Measurements from ENCODE around the gene CCSER2. TPM values are rescaled to one million over a fixed set of nuclear protein-coding genes. Genes with fewer than 3 reads are reported as not detected.

Gene CCSER2
- total RNA-seq, 1 experiment from 2014 or later, result 28.9 TPM

DNA sequence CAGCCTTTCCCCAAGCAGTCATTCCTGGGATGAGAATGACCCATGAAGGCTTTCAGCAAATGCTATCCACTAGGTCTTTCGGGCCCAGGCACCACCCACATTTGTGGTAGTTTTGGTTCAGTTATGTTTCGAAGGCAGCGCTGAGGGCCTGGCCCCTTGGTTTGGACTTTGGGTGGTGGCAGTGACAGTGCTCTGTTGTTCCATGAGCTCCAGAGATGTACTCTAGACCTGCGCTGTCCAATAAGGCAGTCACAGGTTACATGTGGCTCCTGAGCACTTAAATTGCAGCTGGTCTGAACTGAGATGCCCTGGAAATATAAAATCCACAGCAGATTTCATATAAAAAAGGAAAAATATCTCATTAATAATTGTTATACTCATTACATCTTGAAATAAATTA, 209.6 kb downstream of the CCSER2 start:
- POLR2A ChIA-PET, result interaction anchor here (1.6 kb wide), 1 partner anchor 210 kb away, joined by 3 read pairs; the partner anchor contains the start of gene CCSER2

More for the DNA sequence above, 209.6 kb downstream of the CCSER2 start:
- BruUV-seq (replicated peaks), result no TSS peak
- H3K4me1 ChIP-seq (ENCODE audit: control insufficient read depth in 1 of 2, insufficient read depth in 2 of 2, low read length in 2 of 2), result peaks cover 0 to 24% of the 10 kb centered on the region in 2 experiments; a peak in 2 of 4 replicates
- H3K4me2 ChIP-seq (ENCODE audit: low read length), result no peak overlapping the region
- CTCF ChIA-PET, result interaction anchor here (1.2 to 7.6 kb wide), 6 partner anchors 49 to 323 kb away, joined by 3 to 268 read pairs (median 6); no protein-coding TSS in a partner anchor
- no peaks in the 10 kb centered on the region for H3K36me3 ChIP-seq (ENCODE audit: control insufficient read depth in 1 of 2, insufficient read depth in 2 of 2, low read length in 2 of 2)
- ATAC-seq, result no peak
- no peak overlapping the region for H3K9ac ChIP-seq (ENCODE audit: low read length)
- H4K20me1 ChIP-seq (ENCODE audit: insufficient read depth), result no peaks in the 10 kb centered on the region
- H3K4me3 ChIP-seq (replicated peaks in 1 of 2; ENCODE audit: low read depth in 1 of 2, low read length in 2 of 2), result no peak overlapping the region
- H3K9me3 ChIP-seq (ENCODE audit: control insufficient read depth in 1 of 2, insufficient read depth in 1 of 2, low read depth in 1 of 2, low read length in 2 of 2), result no peaks in the 10 kb centered on the region
- H3K9me2 ChIP-seq (ENCODE audit: insufficient read depth), result no peaks in the 10 kb centered on the region
- DNase-seq (ENCODE audit: low read depth, low spot score), result no peak
- H3K27ac ChIP-seq (ENCODE audit: low read depth, low read length), result no peak overlapping the region
- TF ChIP-seq POLR2AphosphoS5 (IDR thresholded peaks at IDR 0.05; ENCODE audit: low read depth, low read length) (no peak), ZFX (IDR thresholded peaks at IDR 0.05) (no peak), FOSL1 (IDR thresholded peaks at IDR 0.05; ENCODE audit: low read depth) (no peak), EZH2 (IDR thresholded peaks at IDR 0.05) (no peak), SIN3A (IDR thresholded peaks at IDR 0.05; ENCODE audit: low read depth) (no peak), POLR2A (IDR thresholded peaks at IDR 0.05; ENCODE audit: borderline replicate concordance, extremely low read depth, insufficient read depth, insufficient read length) (no peak)
- TF ChIP-seq, protein P1, sequence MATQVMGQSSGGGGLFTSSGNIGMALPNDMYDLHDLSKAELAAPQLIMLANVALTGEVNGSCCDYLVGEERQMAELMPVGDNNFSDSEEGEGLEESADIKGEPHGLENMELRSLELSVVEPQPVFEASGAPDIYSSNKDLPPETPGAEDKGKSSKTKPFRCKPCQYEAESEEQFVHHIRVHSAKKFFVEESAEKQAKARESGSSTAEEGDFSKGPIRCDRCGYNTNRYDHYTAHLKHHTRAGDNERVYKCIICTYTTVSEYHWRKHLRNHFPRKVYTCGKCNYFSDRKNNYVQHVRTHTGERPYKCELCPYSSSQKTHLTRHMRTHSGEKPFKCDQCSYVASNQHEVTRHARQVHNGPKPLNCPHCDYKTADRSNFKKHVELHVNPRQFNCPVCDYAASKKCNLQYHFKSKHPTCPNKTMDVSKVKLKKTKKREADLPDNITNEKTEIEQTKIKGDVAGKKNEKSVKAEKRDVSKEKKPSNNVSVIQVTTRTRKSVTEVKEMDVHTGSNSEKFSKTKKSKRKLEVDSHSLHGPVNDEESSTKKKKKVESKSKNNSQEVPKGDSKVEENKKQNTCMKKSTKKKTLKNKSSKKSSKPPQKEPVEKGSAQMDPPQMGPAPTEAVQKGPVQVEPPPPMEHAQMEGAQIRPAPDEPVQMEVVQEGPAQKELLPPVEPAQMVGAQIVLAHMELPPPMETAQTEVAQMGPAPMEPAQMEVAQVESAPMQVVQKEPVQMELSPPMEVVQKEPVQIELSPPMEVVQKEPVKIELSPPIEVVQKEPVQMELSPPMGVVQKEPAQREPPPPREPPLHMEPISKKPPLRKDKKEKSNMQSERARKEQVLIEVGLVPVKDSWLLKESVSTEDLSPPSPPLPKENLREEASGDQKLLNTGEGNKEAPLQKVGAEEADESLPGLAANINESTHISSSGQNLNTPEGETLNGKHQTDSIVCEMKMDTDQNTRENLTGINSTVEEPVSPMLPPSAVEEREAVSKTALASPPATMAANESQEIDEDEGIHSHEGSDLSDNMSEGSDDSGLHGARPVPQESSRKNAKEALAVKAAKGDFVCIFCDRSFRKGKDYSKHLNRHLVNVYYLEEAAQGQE (IDR thresholded peaks at IDR 0.05; ENCODE audit: low read depth), result no peak
- no peaks in the 10 kb centered on the region for H3K79me2 ChIP-seq (ENCODE audit: insufficient read depth, low read length)
- no peak overlapping the region for H2AFZ ChIP-seq (ENCODE audit: low read depth, low read length, poor library complexity, severe bottlenecking)
- no peaks in the 10 kb centered on the region for H3K27me3 ChIP-seq (ENCODE audit: insufficient read depth, low read length)
- intact Hi-C loops (cut with micrococcal nuclease), result loop anchor here (5.0 kb wide), 1 partner anchor 391 kb away; no protein-coding TSS in a partner anchor
- RAD21 ChIA-PET (ENCODE audit: low non-redundant PET in 1 of 2, low total read pairs in 2 of 2, uncharacterized antibody in 2 of 2, unreplicated experiment in 2 of 2), result interaction anchor here in 1 of 2 experiments (1.7 kb wide), 1 partner anchor 271 kb away, joined by 3 read pairs; no protein-coding TSS in a partner anchor
